Activated B cell treated with CpG ODN at 0.5 μM for 24 hours (primary cell): Measurements from ENCODE around the gene RAMP3. TPM values are rescaled to one million over a fixed set of nuclear protein-coding genes. Genes with fewer than 3 reads are reported as not detected.

Experiments
- ATAC-seq: fragments of 200-7000 bp; cut with Tn5 transposase; one replicate; pipeline ENCODE4 v1.10.0; 2021; ENCODE audit warnings: low read depth, mild to moderate bottlenecking, moderate library complexity
- CTCF ChIA-PET: fragments of 350-600 bp; sonication (Branson Sonifier 250); formaldehyde crosslinking; loops from one replicate; lab custom pipeline; 2021; ENCODE audit warnings: antibody characterized with exemption; lab: Charles Lee
- POLR2A ChIA-PET: fragments of 350-600 bp; sonication (Branson Sonifier 250); formaldehyde crosslinking; loops from one replicate; lab custom pipeline; 2021; ENCODE audit warnings: antibody characterized with exemption; lab: Charles Lee
- DNase-seq: peaks from one replicate; pipeline ENCODE4 v3.0.0; 2022
- H3K27ac Mint-ChIP-seq: one replicate; pipeline ENCODE4 v1.8.0; 2020; ENCODE audit warnings: mixed read lengths
- H3K27me3 Mint-ChIP-seq: one replicate; pipeline ENCODE4 v1.8.0; 2021; ENCODE audit warnings: mixed read lengths
- H3K36me3 Mint-ChIP-seq: one replicate; pipeline ENCODE4 v1.8.0; 2021; ENCODE audit warnings: low read depth, mixed read lengths
- H3K4me1 Mint-ChIP-seq: one replicate; pipeline ENCODE4 v1.8.0; 2021; ENCODE audit warnings: mixed read lengths
- H3K4me3 Mint-ChIP-seq: one replicate; pipeline ENCODE4 v1.8.0; 2020; ENCODE audit warnings: mild to moderate bottlenecking, mixed read lengths
- H3K9me3 Mint-ChIP-seq: one replicate; pipeline ENCODE4 v1.8.0; 2020; ENCODE audit warnings: mixed read lengths
- CTCF ChIP-seq: fragments of 200-600 bp; IDR thresholded peaks from one replicate; pipeline ENCODE4 v1.8.0; 2022; ENCODE audit warnings: antibody characterized with exemption, mild to moderate bottlenecking
- intact Hi-C: fragments of 100-400 bp; cut with micrococcal nuclease; formaldehyde crosslinking; loops from one replicate; pipeline ENCODE4 v1.15.1; 2024
- total RNA-seq: library from RNA; stranded (reverse); gene quantifications from 2 replicates; pipeline ENCODE4 v1.2.3, GENCODE V29; 2022

RAMP3 gene
- total RNA-seq, 1 donor from 2014 or later, result not detected

GRCh38 chr7:45196374-45196773, 38.8 kb downstream of the RAMP3 start:
- CTCF ChIA-PET, result no interaction called here
- H3K4me1 Mint-ChIP-seq, result no peaks in the 10 kb centered on the region
- peaks cover 14% of the 10 kb centered on the region for H3K27me3 Mint-ChIP-seq
- no peak for ATAC-seq
- no peaks in the 10 kb centered on the region for H3K9me3 Mint-ChIP-seq
- intact Hi-C loops, result no loop called here
- no peak overlapping the region for H3K27ac Mint-ChIP-seq
- no peak for DNase-seq
- POLR2A ChIA-PET, result no interaction called here
- no peak overlapping the region for H3K4me3 Mint-ChIP-seq
- no peaks in the 10 kb centered on the region for H3K36me3 Mint-ChIP-seq
- no peak for TF ChIP-seq CTCF

GRCh38 chr7:45197461-45197860, 39.9 kb downstream of the RAMP3 start:
- Mint-ChIP-seq H3K9me3 (no peaks in the 10 kb centered on the region), H3K4me1 (no peaks in the 10 kb centered on the region), H3K4me3 (no peak overlapping the region), H3K27me3 (peaks cover 14% of the 10 kb centered on the region), H3K36me3 (no peaks in the 10 kb centered on the region), H3K27ac (no peak overlapping the region)
- ATAC-seq, result no peak
- POLR2A ChIA-PET, result no interaction called here
- TF ChIP-seq CTCF, result no peak
- no peak for DNase-seq
- CTCF ChIA-PET, result no interaction called here
- intact Hi-C loops, result no loop called here

- Mint-ChIP-seq H3K27ac (no peak overlapping the region), H3K36me3 (no peaks in the 10 kb centered on the region), H3K4me1 (no peaks in the 10 kb centered on the region), H3K4me3 (no peak overlapping the region), H3K9me3 (no peaks in the 10 kb centered on the region), H3K27me3 (peaks cover 16% of the 10 kb centered on the region)
- TF ChIP-seq CTCF, result no peak
- intact Hi-C loops, result no loop called here
- CTCF ChIA-PET, result no interaction called here
- ATAC-seq (no peak), DNase-seq (no peak)
- POLR2A ChIA-PET, result no interaction called here
Observed at GRCh38 chr7:45198986-45199385, 41.4 kb downstream of the RAMP3 start.

- Mint-ChIP-seq H3K4me3 (no peak overlapping the region), H3K27ac (no peak overlapping the region), H3K4me1 (no peaks in the 10 kb centered on the region), H3K9me3 (no peaks in the 10 kb centered on the region), H3K27me3 (peaks cover 16% of the 10 kb centered on the region), H3K36me3 (no peaks in the 10 kb centered on the region)
- TF ChIP-seq CTCF, result no peak
- ChIA-PET CTCF (no interaction called here), POLR2A (no interaction called here)
- ATAC-seq, result no peak
- DNase-seq, result no peak
- intact Hi-C loops, result no loop called here
Observed at GRCh38 chr7:45199506-45199905, 41.9 kb downstream of the RAMP3 start.

- TF ChIP-seq CTCF, result no peak
- Mint-ChIP-seq H3K9me3 (no peaks in the 10 kb centered on the region), H3K27ac (no peak overlapping the region), H3K4me3 (no peak overlapping the region), H3K36me3 (no peaks in the 10 kb centered on the region), H3K4me1 (peaks cover 6% of the 10 kb centered on the region), H3K27me3 (peaks cover 11% of the 10 kb centered on the region)
- ChIA-PET POLR2A (no interaction called here), CTCF (no interaction called here)
- no peak for DNase-seq
- intact Hi-C loops, result no loop called here
- ATAC-seq, result no peak
Observed at GRCh38 chr7:45202625-45203024, 45.0 kb downstream of the RAMP3 start.
